CD4-positive, alpha-beta T cell treated with Interleukin-1 beta for 1 hour (primary cell): ENCODE measurements around the gene HNRNPD.
"Not testable (repeated sequence)": the region's sequence is repeated elsewhere in the genome, so short reads cannot be mapped to it uniquely, and the experiment has no call there.

Experiments
- DNase-seq, 2 donors: peaks; one replicate each; pipeline ENCODE4 v3.0.0-alpha.2; 2020 to 2022

Gene HNRNPD

GRCh38 chr4:82372517-82373485 is 990 bp downstream of the HNRNPD start:
- DNase-seq = peak; percentile 68 to 73

GRCh38 chr4:82371497-82371896 is 2.3 kb downstream of the HNRNPD start:
- no peak for DNase-seq

GRCh38 chr4:82367438-82368097 is 6.2 kb downstream of the HNRNPD start:
- DNase-seq = peak in 1 of 2 donors; percentile 31

- DNase-seq = not testable (repeated sequence)
Observed at GRCh38 chr4:82366431-82366830, 7.4 kb downstream of the HNRNPD start.

- DNase-seq = no peak
Observed at GRCh38 chr4:82363896-82364487, 9.8 kb downstream of the HNRNPD start.

- DNase-seq = no peak
Observed at GRCh38 chr4:82362565-82362964, 11.2 kb downstream of the HNRNPD start.

- DNase-seq = peak in 1 of 2 donors; percentile 49
Observed at GRCh38 chr4:82360298-82361177, 13.3 kb downstream of the HNRNPD start.

GRCh38 chr4:82358847-82359246 is 14.9 kb downstream of the HNRNPD start:
- DNase-seq = no peak

- no peak for DNase-seq
Observed at GRCh38 chr4:82357640-82358039, 16.2 kb downstream of the HNRNPD start.

GRCh38 chr4:82354788-82355187 is 19.0 kb downstream of the HNRNPD start:
- DNase-seq = no peak

GRCh38 chr4:82352825-82353366 is 20.9 kb downstream of the HNRNPD start:
- DNase-seq = no peak

- DNase-seq = no peak
Observed at GRCh38 chr4:82352118-82352824, 21.5 kb downstream of the HNRNPD start.

GRCh38 chr4:82346126-82346525 is 27.7 kb downstream of the HNRNPD start:
- DNase-seq = no peak

- DNase-seq = no peak
Observed at GRCh38 chr4:82335043-82335442, 38.7 kb downstream of the HNRNPD start.

- DNase-seq = not testable (repeated sequence)
Observed at GRCh38 chr4:82333641-82334040, 40.1 kb downstream of the HNRNPD start.

- no peak for DNase-seq
Observed at GRCh38 chr4:82331814-82332213, 42.0 kb downstream of the HNRNPD start.

GRCh38 chr4:82320351-82320750 is 53.4 kb downstream of the HNRNPD start:
- no peak for DNase-seq

GRCh38 chr4:82303063-82303462 is 70.7 kb downstream of the HNRNPD start:
- not testable (repeated sequence) for DNase-seq
